ENCODE measurements around the gene PCDHA13.
"Not testable (repeated sequence)": the region's sequence is repeated elsewhere in the genome, so short reads cannot be mapped to it uniquely, and the experiment has no call there.

The PCDHA13 gene

DNA sequence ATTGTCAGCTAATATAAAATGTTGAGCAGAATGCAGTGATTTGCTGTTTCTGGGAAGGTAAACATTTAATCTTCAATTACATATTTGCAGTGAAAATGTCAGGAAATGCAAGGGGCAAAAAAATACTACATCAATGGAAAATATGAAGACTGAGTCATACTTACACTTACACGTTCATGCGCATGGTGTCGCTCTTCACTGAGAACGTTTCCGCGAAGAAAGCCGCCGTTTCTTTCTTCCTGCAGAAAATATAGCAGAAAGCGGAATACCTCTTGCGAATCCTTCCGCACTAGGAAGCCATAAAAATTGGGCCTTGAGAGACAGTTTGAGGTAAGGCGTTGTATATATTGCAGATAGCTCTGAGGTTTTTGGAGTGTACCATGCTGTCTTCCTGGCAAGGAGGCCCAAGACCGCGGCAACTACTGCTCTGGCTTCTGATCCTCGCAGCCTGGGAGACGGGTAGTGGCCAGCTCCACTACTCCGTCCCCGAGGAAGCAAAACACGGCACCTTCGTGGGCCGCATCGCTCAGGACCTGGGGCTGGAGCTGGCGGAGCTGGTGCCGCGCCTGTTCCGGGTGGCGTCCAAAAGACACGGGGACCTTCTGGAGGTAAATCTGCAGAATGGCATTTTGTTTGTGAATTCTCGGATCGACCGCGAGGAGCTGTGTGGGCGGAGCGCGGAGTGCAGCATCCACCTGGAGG, at the start of gene PCDHA13:
TSS of gene PCDHA13 (plus strand) at position 236 of the 702 bp plus-strand sequence. CDS start at position 381, 145 bp downstream.
- no peak for DNase-seq (ENCODE audit: low read depth)

DNA sequence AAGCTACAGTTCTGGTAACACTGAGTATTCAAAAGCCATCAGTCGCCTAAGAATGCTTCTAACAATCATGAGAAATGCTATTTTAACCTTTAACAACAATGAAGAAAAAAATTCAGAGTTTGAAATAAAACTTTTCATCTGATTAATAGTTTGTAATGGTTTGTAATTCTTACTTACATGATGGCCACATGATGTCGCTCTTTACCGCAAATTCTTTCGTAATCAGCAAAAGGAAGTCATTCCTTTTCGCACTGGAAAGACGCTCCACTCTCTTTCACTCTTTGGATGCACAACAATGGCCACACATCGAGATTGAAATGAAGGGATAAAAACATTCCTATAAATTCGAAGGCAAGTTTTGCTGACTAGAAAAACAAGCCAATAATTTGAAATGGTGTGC, 47.9 kb upstream of the PCDHA13 start, which contains the start of gene PCDHA7:
TSS of gene PCDHA7 (plus strand) at position 277 of the 400 bp plus-strand sequence. CDS start at position 392, 115 bp downstream.
- peak; percentile 0 for DNase-seq (ENCODE audit: low read depth)

- not testable (repeated sequence) for DNase-seq (ENCODE audit: low read depth)
Measured at GRCh38 chr5:140834439-140835008, 47.4 kb upstream of the PCDHA13 start.

- no peak for DNase-seq (ENCODE audit: low read depth)
Measured at GRCh38 chr5:140835622-140836510, 46.1 kb upstream of the PCDHA13 start.

GRCh38 chr5:140840978-140841962, 40.7 kb upstream of the PCDHA13 start, which contains the start of gene PCDHA8:
TSS of gene PCDHA8 (plus strand) at chr5:140841187. CDS start at chr5:140841322, 135 bp downstream.
- no peak for DNase-seq (ENCODE audit: low read depth)

DNA sequence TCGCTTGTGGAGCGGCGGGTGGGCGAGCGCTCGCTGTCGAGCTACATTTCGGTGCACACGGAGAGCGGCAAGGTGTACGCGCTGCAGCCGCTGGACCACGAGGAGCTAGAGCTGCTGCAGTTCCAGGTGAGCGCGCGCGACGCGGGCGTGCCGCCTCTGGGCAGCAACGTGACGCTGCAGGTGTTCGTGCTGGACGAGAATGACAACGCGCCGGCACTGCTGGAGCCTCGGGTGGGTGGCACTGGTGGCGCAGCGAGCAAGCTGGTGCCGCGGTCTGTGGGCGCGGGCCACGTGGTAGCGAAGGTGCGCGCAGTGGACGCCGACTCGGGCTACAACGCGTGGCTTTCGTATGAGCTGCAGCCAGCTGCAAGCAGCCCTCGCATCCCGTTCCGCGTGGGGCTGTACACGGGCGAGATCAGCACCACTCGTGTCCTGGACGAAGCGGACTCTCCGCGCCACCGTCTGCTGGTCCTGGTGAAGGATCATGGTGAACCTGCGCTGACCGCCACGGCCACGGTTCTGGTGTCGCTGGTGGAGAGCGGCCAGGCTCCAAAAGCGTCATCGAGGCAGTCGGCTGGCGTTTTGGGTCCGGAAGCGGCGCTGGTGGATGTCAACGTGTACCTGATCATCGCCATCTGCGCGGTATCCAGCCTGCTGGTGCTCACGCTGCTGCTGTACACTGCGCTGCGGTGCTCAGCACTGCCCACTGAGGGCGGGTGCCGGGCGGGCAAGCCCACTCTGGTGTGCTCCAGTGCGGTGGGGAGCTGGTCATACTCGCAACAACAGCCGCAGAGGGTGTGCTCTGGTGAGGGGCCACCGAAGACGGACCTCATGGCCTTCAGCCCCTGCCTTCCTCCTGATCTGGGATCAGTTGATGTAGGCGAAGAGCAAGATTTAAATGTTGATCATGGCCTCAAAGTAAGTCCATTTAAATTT, 38.9 kb upstream of the PCDHA13 start:
- DNase-seq (ENCODE audit: low read depth) = no peak

GRCh38 chr5:140848139-140849102, 33.5 kb upstream of the PCDHA13 start, which contains the start of gene PCDHA9:
TSS of gene PCDHA9 (plus strand) at chr5:140848382. CDS start at chr5:140848496, 114 bp downstream.
- DNase-seq (ENCODE audit: low read depth) = not testable (repeated sequence)

GRCh38 chr5:140849831-140850634, 31.9 kb upstream of the PCDHA13 start:
- not testable (repeated sequence) for DNase-seq (ENCODE audit: low read depth)

- no peak for DNase-seq (ENCODE audit: low read depth)
Measured at GRCh38 chr5:140855772-140856674, 25.9 kb upstream of the PCDHA13 start, which contains the start of gene PCDHA10. TSS of gene PCDHA10 (plus strand) at chr5:140855897. CDS start at chr5:140856049, 152 bp downstream.

- no peak for DNase-seq (ENCODE audit: low read depth)
Measured at GRCh38 chr5:140857177-140857986, 24.5 kb upstream of the PCDHA13 start.

DNA sequence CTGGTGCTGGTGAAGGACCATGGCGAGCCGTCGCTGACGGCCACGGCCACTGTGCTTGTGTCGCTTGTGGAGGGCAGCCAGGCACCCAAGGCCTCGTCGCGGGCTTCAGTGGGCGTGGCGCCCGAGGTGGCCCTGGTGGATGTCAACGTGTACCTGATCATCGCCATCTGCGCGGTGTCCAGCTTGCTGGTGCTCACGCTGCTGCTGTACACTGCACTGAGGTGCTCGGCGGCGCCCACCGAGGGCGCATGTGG, 24.0 kb upstream of the PCDHA13 start:
- no peak for DNase-seq (ENCODE audit: low read depth)

DNA sequence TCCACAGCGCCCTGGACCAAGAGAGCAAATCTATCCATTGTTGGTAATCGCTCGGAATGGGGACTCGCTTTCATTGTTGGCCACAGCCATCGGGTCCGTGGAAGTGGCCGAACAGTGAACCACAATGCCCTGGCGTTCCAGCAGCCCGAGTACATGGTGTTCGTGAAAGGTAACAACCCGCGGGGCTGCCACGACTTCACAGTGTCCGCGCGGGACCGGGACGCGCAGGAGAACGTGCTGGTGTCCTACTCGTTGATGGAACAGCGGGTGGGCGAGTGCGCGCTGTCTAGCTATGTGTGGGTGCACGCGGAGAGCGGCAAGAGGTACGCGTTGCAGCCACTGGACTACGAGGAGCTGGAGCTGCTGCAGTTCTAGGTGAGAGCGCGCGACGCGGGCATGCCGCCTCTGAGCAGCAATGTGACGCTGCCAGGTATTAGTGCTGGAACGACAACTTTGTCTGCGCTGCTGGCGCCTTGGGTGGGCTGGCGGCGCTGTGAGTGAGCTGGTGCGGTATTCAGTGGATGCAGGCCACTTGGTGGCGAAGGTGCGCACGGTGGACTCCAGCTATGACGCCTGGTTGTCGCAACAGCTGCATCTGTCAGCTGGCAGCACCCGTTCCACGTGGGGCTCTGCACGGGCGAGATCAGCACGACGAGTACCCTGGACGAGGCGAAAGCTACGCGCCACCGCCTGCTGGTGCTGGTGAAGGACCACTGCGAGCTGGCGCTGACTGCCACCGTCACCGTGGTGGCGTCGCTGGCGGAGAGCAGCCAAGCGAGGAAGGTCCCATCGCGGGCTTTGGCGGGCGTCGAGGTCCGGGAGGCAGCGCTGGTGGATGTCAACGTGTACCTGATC, 19.3 kb upstream of the PCDHA13 start:
- DNase-seq (ENCODE audit: low read depth) = no peak

GRCh38 chr5:140868721-140869554, 13.0 kb upstream of the PCDHA13 start, which contains the start of gene PCDHA11:
TSS of gene PCDHA11 (plus strand) at chr5:140868957. CDS start at chr5:140869104, 147 bp downstream.
- no peak for DNase-seq (ENCODE audit: low read depth)

DNA sequence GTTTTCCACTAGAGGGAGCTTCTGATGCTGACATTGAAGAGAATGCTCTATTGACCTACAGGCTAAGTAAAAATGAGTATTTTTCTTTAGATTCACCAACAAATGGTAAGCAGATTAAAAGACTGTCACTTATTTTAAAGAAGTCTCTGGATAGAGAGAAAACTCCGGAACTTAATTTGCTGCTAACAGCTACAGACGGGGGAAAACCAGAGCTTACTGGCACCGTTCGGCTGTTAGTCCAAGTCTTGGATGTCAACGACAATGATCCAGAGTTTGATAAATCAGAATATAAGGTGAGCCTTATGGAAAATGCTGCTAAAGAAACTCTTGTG, 12.4 kb upstream of the PCDHA13 start:
- no peak for DNase-seq (ENCODE audit: low read depth)
